ENCODE results near the gene PHKB. TPM values are rescaled to one million over a fixed set of nuclear protein-coding genes. Genes with fewer than 3 reads are reported as not detected.
A peak's percentile ranks its signal among the peaks of the same experiment; 100 is the strongest.

PHKB gene
- total and polyA plus RNA-seq, 3 donors from 2014 or later = 66.7 to 168 (median 136) TPM

- Histone ChIP-seq H3K4me1 (no peaks in the 10 kb centered on the region), H3K27ac (no peak overlapping the region), H3K9me3 (no peaks in the 10 kb centered on the region), H3K36me3 (ENCODE audit: low read depth, missing control alignments) (no peaks in the 10 kb centered on the region), H3K27me3 (no peaks in the 10 kb centered on the region), H3K4me3 (no peak overlapping the region)
- no peak for DNase-seq
- intact Hi-C loops (cut with DNase I; ENCODE audit: low total_unique reads) = no loop called here
- TF ChIP-seq POLR2A (IDR thresholded peaks at IDR 0.05) (no peak), CTCF (IDR thresholded peaks at IDR 0.05) (no peak)
- WGBS, 2 donors = 96 to 100% methylated on average over 5 to 13 of the region's 13 CpGs
Observed at GRCh38 chr16:47636501-47637099, 175.5 kb downstream of the PHKB start.

- no peak for DNase-seq
- H3K9me3 ChIP-seq = no peaks in the 10 kb centered on the region
- no peaks in the 10 kb centered on the region for H3K27me3 ChIP-seq
- intact Hi-C loops (cut with DNase I; ENCODE audit: low total_unique reads) = no loop called here
- WGBS, 2 donors = 92 to 94% methylated on average over 1 of the region's 1 CpG
- no peaks in the 10 kb centered on the region for H3K36me3 ChIP-seq (ENCODE audit: low read depth, missing control alignments)
- H3K4me1 ChIP-seq = no peaks in the 10 kb centered on the region
- no peak overlapping the region for H3K4me3 ChIP-seq
- no peak overlapping the region for H3K27ac ChIP-seq
- TF ChIP-seq CTCF (IDR thresholded peaks at IDR 0.05) = no peak
- no peak for TF ChIP-seq POLR2A (IDR thresholded peaks at IDR 0.05)
Observed at GRCh38 chr16:47638175-47638574, 177.0 kb downstream of the PHKB start.

GRCh38 chr16:47640661-47641060, 179.5 kb downstream of the PHKB start:
- no peaks in the 10 kb centered on the region for H3K4me1 ChIP-seq
- no peaks in the 10 kb centered on the region for H3K27me3 ChIP-seq
- no peaks in the 10 kb centered on the region for H3K9me3 ChIP-seq
- H3K4me3 ChIP-seq = no peak overlapping the region
- no peaks in the 10 kb centered on the region for H3K36me3 ChIP-seq (ENCODE audit: low read depth, missing control alignments)
- H3K27ac ChIP-seq = no peak overlapping the region
- intact Hi-C loops (cut with DNase I; ENCODE audit: low total_unique reads) = no loop called here
- DNase-seq = no peak
- TF ChIP-seq POLR2A (IDR thresholded peaks at IDR 0.05) (no peak), CTCF (IDR thresholded peaks at IDR 0.05) (no peak)
- WGBS, 2 donors = 85 to 96% methylated on average over 3 of the region's 3 CpGs

- TF ChIP-seq POLR2A (IDR thresholded peaks at IDR 0.05) (no peak), CTCF (IDR thresholded peaks at IDR 0.05) (no peak)
- Histone ChIP-seq H3K36me3 (ENCODE audit: low read depth, missing control alignments) (no peaks in the 10 kb centered on the region), H3K27ac (no peak overlapping the region), H3K27me3 (no peaks in the 10 kb centered on the region), H3K9me3 (no peaks in the 10 kb centered on the region), H3K4me3 (no peak overlapping the region), H3K4me1 (no peaks in the 10 kb centered on the region)
- DNase-seq = no peak
- 92 to 95% methylated on average over 4 of the region's 4 CpGs for WGBS, 2 donors
- intact Hi-C loops (cut with DNase I; ENCODE audit: low total_unique reads) = no loop called here
Observed at GRCh38 chr16:47643323-47644000, 182.3 kb downstream of the PHKB start.

- H3K27me3 ChIP-seq = no peaks in the 10 kb centered on the region
- TF ChIP-seq POLR2A (IDR thresholded peaks at IDR 0.05) = no peak
- TF ChIP-seq CTCF (IDR thresholded peaks at IDR 0.05) = no peak
- intact Hi-C loops (cut with DNase I; ENCODE audit: low total_unique reads) = no loop called here
- H3K36me3 ChIP-seq (ENCODE audit: low read depth, missing control alignments) = no peaks in the 10 kb centered on the region
- 50 to 68% methylated on average over 2 of the region's 2 CpGs for WGBS, 2 donors
- H3K9me3 ChIP-seq = no peaks in the 10 kb centered on the region
- DNase-seq = peak; percentile 23
- no peaks in the 10 kb centered on the region for H3K4me1 ChIP-seq
- no peak overlapping the region for H3K27ac ChIP-seq
- no peak overlapping the region for H3K4me3 ChIP-seq
Observed at GRCh38 chr16:47644166-47644565, 183.0 kb downstream of the PHKB start.
